Peyer's patch (tissue), 4 donors: Measurements from ENCODE around the gene MAP3K9.

Source experiments
- POLR2A ChIP-seq, 2 donors: fragments of 450-650 bp; IDR thresholded peaks; one replicate each; pipeline ENCODE4 v1.5.1; 2017; ENCODE audit warnings: antibody characterized with exemption in 2 of 2, mild to moderate bottlenecking in 2 of 2, moderate library complexity in 2 of 2
- TF ChIP-seq, protein P1 (sequence below), 6 experiments: fragments of 450-650 bp in 4 of 6; fragments of 200-600 bp in 2 of 6; sonication (generic) in 1 of 6; IDR thresholded peaks; one replicate each; pipeline ENCODE4 v1.5.1; 2017 to 2019; ENCODE audit warnings: antibody characterized with exemption in 6 of 6, mild to moderate bottlenecking in 3 of 6, moderate library complexity in 1 of 6

DNA sequence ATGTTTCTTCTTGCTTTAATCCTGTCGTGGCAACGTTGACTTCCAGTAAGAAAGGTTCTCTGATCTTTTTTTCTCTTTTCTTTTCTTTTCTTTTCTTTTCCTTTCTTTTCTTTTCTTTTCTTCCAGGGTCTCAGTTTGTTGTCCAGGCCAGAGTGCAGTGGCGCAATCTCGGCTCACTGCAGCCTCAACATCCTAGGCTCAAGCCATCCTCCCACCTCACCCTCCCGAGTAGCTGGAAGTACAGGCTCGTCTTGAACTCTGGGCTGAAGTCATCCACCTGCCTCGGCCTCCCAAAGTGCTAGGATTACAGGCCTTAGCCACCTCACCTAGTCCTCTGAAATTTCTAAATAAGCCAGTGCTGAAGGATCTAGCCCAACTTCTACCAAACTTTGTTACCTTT is 1.3 kb upstream of the MAP3K9 start:
- TF ChIP-seq, protein P1, sequence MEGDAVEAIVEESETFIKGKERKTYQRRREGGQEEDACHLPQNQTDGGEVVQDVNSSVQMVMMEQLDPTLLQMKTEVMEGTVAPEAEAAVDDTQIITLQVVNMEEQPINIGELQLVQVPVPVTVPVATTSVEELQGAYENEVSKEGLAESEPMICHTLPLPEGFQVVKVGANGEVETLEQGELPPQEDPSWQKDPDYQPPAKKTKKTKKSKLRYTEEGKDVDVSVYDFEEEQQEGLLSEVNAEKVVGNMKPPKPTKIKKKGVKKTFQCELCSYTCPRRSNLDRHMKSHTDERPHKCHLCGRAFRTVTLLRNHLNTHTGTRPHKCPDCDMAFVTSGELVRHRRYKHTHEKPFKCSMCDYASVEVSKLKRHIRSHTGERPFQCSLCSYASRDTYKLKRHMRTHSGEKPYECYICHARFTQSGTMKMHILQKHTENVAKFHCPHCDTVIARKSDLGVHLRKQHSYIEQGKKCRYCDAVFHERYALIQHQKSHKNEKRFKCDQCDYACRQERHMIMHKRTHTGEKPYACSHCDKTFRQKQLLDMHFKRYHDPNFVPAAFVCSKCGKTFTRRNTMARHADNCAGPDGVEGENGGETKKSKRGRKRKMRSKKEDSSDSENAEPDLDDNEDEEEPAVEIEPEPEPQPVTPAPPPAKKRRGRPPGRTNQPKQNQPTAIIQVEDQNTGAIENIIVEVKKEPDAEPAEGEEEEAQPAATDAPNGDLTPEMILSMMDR (IDR thresholded peaks at IDR 0.05): no peak
- no peak for TF ChIP-seq POLR2A (IDR thresholded peaks at IDR 0.05)
